Gastroesophageal sphincter (tissue), 4 donors: ENCODE data around the gene ABCC5. TPM values are rescaled to one million over a fixed set of nuclear protein-coding genes. Genes with fewer than 3 reads are reported as not detected.
"Not testable (repeated sequence)": the region's sequence is repeated elsewhere in the genome, so short reads cannot be mapped to it uniquely, and the experiment has no call there.

Experiments
- ATAC-seq: fragments of 150-250 bp; one replicate; pipeline ENCODE4 v1.9.1; 2016; ENCODE audit warnings: mild to moderate bottlenecking, moderate library complexity
- H3K27ac ChIP-seq, 4 donors: fragments of 200-600 bp; sonication (generic) in 3 of 4; 1 replicate in 3 of 4; 2 replicates in 1 of 4; pipeline ENCODE4 v1.5.1; 2016 to 2019
- H3K27me3 ChIP-seq: fragments of 200-600 bp; sonication (generic); one replicate; pipeline ENCODE4 v1.5.1; 2019
- H3K36me3 ChIP-seq, 2 donors: fragments of 200-600 bp; sonication (generic); one replicate each; pipeline ENCODE4 v1.5.1; 2019; ENCODE audit warnings: control low read depth in 1 of 2
- H3K4me1 ChIP-seq, 3 donors: fragments of 200-600 bp; sonication (generic); 1 replicate in 2 of 3; 2 replicates in 1 of 3; pipeline ENCODE4 v1.5.1; 2016 to 2019; ENCODE audit warnings: control low read depth in 2 of 3
- H3K4me3 ChIP-seq, 2 donors: fragments of 200-600 bp; sonication (generic); one replicate each; pipeline ENCODE4 v1.5.1; 2019; ENCODE audit warnings: mild to moderate bottlenecking in 1 of 2, moderate library complexity in 1 of 2
- H3K9me3 ChIP-seq, 3 donors: fragments of 200-600 bp; sonication (generic); one replicate each; pipeline ENCODE4 v1.5.1; 2017 to 2019; ENCODE audit warnings: control low read depth in 2 of 3
- EP300 ChIP-seq: sonication (generic); formaldehyde crosslinking; IDR thresholded peaks from one replicate; pipeline ENCODE4 v1.6.1; 2017; ENCODE audit warnings: antibody characterized with exemption, mild to moderate bottlenecking
- POLR2A ChIP-seq, 2 donors: fragments of 450-650 bp; IDR thresholded peaks; one replicate each; pipeline ENCODE4 v1.6.1; 2017; ENCODE audit warnings: antibody characterized with exemption in 2 of 2, mild to moderate bottlenecking in 2 of 2, moderate library complexity in 1 of 2
- POLR2AphosphoS5 ChIP-seq: sonication (generic); formaldehyde crosslinking; IDR thresholded peaks from one replicate; pipeline ENCODE4 v1.6.1; 2017; ENCODE audit warnings: antibody characterized with exemption
- WGBS, 2 donors: methylation state at CpG; one replicate each; pipeline ENCODE4 v1.1.5; 2018; ENCODE audit warnings: low coverage in 1 of 2; 5-methylcytosine and 5-hydroxymethylcytosine counted together
- total RNA-seq, 4 donors: library from RNA; depleted of rRNA; stranded (reverse); fragments of >200 nt; gene quantifications; one replicate each; pipeline ENCODE4 v1.1.0, GENCODE V29; 2016
- TF ChIP-seq, protein P1 (sequence below), 4 experiments: fragments of 200-600 bp in 2 of 4; fragments of 450-650 bp in 2 of 4; sonication (generic) in 1 of 4; IDR thresholded peaks; one replicate each; pipeline ENCODE4 v1.5.1; 2017 to 2019; ENCODE audit warnings: antibody characterized with exemption in 4 of 4, mild to moderate bottlenecking in 2 of 4, moderate library complexity in 2 of 4

The ABCC5 gene
- total RNA-seq, 4 donors from 2014 or later = 16.2 to 25.1 (median 17.5) TPM

DNA sequence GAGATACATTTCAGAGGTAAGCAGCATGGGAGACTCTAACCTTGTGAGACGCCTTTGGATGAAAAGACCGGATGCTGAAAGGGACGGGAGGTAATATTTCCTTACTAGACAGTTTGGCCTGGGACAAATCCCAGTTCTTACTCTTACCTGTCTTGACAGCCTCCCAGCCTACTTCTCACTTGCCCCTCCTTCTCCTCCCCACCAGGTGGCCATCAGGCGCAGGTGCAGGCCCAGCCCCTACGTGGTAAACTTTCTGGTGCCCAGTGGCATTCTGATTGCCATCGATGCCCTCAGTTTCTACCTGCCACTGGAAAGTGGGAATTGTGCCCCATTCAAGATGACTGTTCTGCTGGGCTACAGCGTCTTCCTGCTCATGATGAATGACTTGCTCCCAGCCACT is 20.1 kb upstream of the ABCC5 start:
- Histone ChIP-seq H3K4me1 (peaks cover 0 to 8% (median 0%) of the 10 kb centered on the region in 3 donors), H3K9me3 (no peaks in the 10 kb centered on the region), H3K36me3 (no peaks in the 10 kb centered on the region), H3K27ac (no peak overlapping the region), H3K27me3 (no peaks in the 10 kb centered on the region), H3K4me3 (no peak overlapping the region)
- WGBS, 2 donors = 64 to 72% methylated on average over 6 to 7 of the region's 7 CpGs
- TF ChIP-seq, protein P1, sequence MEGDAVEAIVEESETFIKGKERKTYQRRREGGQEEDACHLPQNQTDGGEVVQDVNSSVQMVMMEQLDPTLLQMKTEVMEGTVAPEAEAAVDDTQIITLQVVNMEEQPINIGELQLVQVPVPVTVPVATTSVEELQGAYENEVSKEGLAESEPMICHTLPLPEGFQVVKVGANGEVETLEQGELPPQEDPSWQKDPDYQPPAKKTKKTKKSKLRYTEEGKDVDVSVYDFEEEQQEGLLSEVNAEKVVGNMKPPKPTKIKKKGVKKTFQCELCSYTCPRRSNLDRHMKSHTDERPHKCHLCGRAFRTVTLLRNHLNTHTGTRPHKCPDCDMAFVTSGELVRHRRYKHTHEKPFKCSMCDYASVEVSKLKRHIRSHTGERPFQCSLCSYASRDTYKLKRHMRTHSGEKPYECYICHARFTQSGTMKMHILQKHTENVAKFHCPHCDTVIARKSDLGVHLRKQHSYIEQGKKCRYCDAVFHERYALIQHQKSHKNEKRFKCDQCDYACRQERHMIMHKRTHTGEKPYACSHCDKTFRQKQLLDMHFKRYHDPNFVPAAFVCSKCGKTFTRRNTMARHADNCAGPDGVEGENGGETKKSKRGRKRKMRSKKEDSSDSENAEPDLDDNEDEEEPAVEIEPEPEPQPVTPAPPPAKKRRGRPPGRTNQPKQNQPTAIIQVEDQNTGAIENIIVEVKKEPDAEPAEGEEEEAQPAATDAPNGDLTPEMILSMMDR (IDR thresholded peaks at IDR 0.05) = no peak
- TF ChIP-seq POLR2AphosphoS5 (no peak), POLR2A (IDR thresholded peaks at IDR 0.05) (no peak), EP300 (no peak)
- ATAC-seq = no peak

DNA sequence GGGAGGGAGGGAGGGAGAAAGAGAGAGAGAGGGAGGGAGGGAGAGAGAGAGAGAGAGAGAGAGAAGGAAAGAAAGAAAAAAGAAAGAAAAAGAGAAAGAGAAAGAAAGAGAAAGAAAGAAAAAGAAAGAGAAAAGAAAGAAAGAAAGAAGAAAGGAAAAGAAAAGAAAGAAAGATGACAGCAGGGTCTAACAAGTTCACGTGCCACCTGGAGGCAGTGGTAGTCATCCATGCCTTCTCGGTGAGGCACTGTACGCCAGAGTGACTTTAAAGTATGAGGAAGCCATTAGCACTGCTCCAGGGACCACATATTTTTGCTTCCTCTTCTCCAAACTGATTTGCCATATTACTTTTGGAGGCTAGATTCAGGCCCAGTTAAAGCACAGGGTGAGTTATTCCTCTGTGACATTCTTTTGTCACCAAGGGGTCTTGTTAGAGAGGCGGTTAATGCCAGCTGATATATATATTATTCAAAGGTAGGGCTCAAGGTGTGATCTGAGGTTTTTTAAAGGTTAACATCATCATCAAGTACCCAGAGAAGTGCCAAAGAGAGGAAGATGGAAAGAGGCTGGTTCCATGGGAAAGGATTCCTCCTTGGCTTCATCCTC is 13.6 kb upstream of the ABCC5 start, which contains the start of gene HTR3D:
Gene HTR3D, plus strand, starts transcription at position 556 of the 606 bp plus-strand sequence. Its CDS starts 0 bp downstream, at position 556.
- Histone ChIP-seq H3K27me3 (no peaks in the 10 kb centered on the region), H3K4me1 (no peaks in the 10 kb centered on the region), H3K36me3 (no peaks in the 10 kb centered on the region), H3K4me3 (no peak within 1 kb of the TSS), H3K27ac (no peak within 1 kb of the TSS), H3K9me3 (no peaks in the 10 kb centered on the region)
- no peak for ATAC-seq
- WGBS, 2 donors = 63 to 79% methylated on average over 3 to 4 of the region's 4 CpGs
- no peak for TF ChIP-seq EP300
- TF ChIP-seq POLR2A (IDR thresholded peaks at IDR 0.05) = no peak
- TF ChIP-seq, protein P1 (IDR thresholded peaks at IDR 0.05) = no peak
- no peak for TF ChIP-seq POLR2AphosphoS5

DNA sequence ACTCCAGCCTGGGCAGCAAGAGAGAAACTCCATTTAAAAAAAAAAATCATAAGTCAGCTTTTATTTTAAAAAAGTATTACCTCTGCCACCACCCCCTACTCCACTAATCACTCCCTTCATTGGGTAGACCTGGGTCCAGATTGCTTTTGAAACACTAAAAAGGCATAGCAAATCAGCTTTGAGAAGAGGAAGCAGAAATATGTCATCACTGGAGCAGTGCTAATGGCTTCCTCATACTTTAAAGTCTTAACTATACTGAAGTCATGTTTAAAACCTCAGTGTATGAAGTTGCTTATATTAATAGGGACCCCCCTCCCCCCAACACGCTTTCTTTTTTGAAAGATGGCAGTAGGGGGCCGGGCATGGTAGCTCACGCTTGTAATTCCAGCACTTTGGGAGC is 12.9 kb upstream of the ABCC5 start:
- no peak for ATAC-seq
- Histone ChIP-seq H3K9me3 (no peaks in the 10 kb centered on the region), H3K4me1 (no peaks in the 10 kb centered on the region), H3K4me3 (no peak overlapping the region), H3K27me3 (no peaks in the 10 kb centered on the region), H3K36me3 (no peaks in the 10 kb centered on the region), H3K27ac (no peak overlapping the region)
- no CpG with 5 or more reads among the region's 3 CpGs for WGBS, 2 donors
- TF ChIP-seq EP300 (no peak), POLR2A (IDR thresholded peaks at IDR 0.05) (no peak)
- TF ChIP-seq, protein P1 (IDR thresholded peaks at IDR 0.05) = no peak

DNA sequence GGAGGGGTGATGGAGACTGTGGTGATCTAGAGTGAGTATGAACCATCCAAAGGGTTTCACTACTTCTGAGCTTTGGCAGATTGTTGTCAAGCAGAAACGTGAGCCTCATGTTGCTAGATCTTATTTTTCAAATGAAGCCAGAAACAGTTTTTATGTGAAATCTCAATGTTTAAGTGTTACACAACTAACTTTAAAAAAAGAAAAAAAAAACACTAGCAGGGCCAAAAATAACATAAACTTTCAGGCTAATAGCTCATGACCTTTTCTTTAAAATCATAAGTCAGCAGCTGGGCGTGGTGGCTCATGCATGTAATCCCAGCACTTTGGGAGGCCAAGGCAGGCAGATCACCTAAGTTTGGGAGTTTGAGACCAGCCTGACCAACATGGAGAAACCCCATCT is 11.8 kb upstream of the ABCC5 start:
- 60 to 79% methylated on average over 2 of the region's 2 CpGs for WGBS, 2 donors
- Histone ChIP-seq H3K4me3 (no peak overlapping the region), H3K27me3 (no peaks in the 10 kb centered on the region), H3K4me1 (no peaks in the 10 kb centered on the region), H3K9me3 (no peaks in the 10 kb centered on the region), H3K27ac (no peak overlapping the region), H3K36me3 (no peaks in the 10 kb centered on the region)
- no peak for ATAC-seq
- TF ChIP-seq POLR2A (IDR thresholded peaks at IDR 0.05) (no peak), EP300 (no peak), POLR2AphosphoS5 (no peak)
- TF ChIP-seq, protein P1 (IDR thresholded peaks at IDR 0.05) = no peak

DNA sequence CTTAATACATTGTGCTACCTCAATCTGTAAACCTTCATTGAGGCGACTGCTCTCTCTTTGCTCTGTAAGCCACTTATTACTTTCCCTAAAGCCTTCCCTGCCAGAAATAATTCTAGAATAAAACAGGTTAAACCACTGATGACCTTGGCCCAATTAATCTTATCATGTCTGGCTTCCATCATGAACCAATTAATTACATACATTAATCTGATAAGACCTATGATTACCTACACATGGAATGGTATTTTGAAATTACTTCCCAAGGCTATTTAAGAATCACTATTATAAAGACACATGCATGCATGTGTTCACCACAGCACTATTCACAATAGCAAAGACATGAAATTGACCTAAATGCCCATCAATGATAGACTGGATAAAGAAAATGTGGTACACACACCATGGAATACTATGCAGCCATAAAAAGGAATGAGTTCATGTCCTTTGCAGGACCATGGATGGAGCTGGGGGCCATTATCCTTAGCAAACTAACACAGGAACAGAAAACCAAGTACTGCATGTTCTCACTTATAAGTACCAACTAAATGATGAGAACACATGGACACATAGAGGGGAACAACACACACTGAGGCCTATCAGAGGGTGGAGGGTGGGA is 10.7 kb upstream of the ABCC5 start:
- not testable (repeated sequence) for H3K4me3 ChIP-seq, H3K27me3 ChIP-seq, H3K4me1 ChIP-seq, H3K27ac ChIP-seq, H3K36me3 ChIP-seq, H3K9me3 ChIP-seq, ATAC-seq
- WGBS, 2 donors = 89 to 90% methylated on average over 1 of the region's 1 CpG

DNA sequence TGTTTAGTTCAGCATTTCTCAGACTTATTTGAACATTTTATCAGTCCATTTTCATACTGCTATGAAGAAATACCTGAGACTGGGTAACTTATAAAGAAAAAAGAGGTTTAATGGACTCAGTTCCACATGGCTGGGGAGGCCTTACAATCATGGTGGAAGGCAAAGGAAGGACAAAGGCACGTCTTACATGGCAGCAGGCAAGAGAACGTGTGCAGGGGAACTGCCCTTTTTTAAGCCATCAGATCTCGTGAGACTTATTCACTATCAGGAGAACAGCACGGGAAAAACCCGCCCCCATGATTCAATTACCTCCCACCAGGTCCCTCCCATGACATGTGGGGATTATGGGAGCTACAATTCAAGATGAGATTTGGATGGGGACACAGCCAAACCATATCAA is 7.6 kb upstream of the ABCC5 start:
- not testable (repeated sequence) for H3K36me3 ChIP-seq, H3K27ac ChIP-seq, ATAC-seq, H3K4me1 ChIP-seq, H3K4me3 ChIP-seq, H3K27me3 ChIP-seq, H3K9me3 ChIP-seq
- WGBS, 2 donors = 45 to 54% methylated on average over 5 of the region's 5 CpGs
